HepG2 (cell line): Measurements from ENCODE around the gene DCUN1D2. TPM values are rescaled to one million over a fixed set of nuclear protein-coding genes. Genes with fewer than 3 reads are reported as not detected.

Experiments
- CENPX ChIP-seq: sonication (generic); formaldehyde crosslinking; IDR thresholded peaks from 2 replicates; pipeline ENCODE4 v1.9.0; 2021; ENCODE audit warnings: mild to moderate bottlenecking, missing genetic modification reagents, moderate library complexity
- FLYWCH1 ChIP-seq: sonication (generic); formaldehyde crosslinking; IDR thresholded peaks from 2 replicates; pipeline ENCODE4 v1.8.1; 2023; ENCODE audit warnings: mild to moderate bottlenecking, missing genetic modification reagents
- FOXK1 ChIP-seq: sonication (generic); formaldehyde crosslinking; IDR thresholded peaks from 2 replicates; pipeline ENCODE4 v1.4.0; 2020; ENCODE audit warnings: low read depth, missing genetic modification reagents, borderline replicate concordance
- HHEX ChIP-seq: IDR thresholded peaks from 2 replicates; pipeline ENCODE4 v1.6.1; 2016; ENCODE audit warnings: control low read depth
- KDM3A ChIP-seq: IDR thresholded peaks from 2 replicates; pipeline ENCODE4 v1.6.1; 2018; ENCODE audit warnings: low read depth, missing compliant biosample characterization
- KDM6A ChIP-seq: IDR thresholded peaks from 2 replicates; pipeline ENCODE4 v1.6.1; 2016; ENCODE audit warnings: low read depth
- KLF11 ChIP-seq: IDR thresholded peaks from 2 replicates; pipeline ENCODE4 v1.6.1; 2016; ENCODE audit warnings: missing compliant biosample characterization
- MAFG ChIP-seq: sonication (generic); formaldehyde crosslinking; IDR thresholded peaks from 2 replicates; pipeline ENCODE4 v1.5.1; 2020; ENCODE audit warnings: mild to moderate bottlenecking, missing genetic modification reagents
- NRL ChIP-seq: sonication (generic); formaldehyde crosslinking; IDR thresholded peaks from 2 replicates; pipeline ENCODE4 v1.5.0; 2020; ENCODE audit warnings: missing genetic modification reagents, mild to moderate bottlenecking, moderate library complexity, borderline replicate concordance
- POGK ChIP-seq: sonication (generic); formaldehyde crosslinking; conservative IDR thresholded peaks from 2 replicates; pipeline ENCODE4 v1.8.0; 2022; ENCODE audit warnings: mild to moderate bottlenecking, moderate library complexity, missing genetic modification reagents
- RARA ChIP-seq: IDR thresholded peaks from 2 replicates; pipeline ENCODE4 v1.6.1; 2016; ENCODE audit warnings: missing genetic modification reagents, missing compliant biosample characterization
- XRCC5 ChIP-seq: fragments of 200-400 bp; formaldehyde crosslinking; optimal IDR thresholded peaks from 2 replicates; pipeline ENCODE3; 2017; ENCODE audit warnings: mild to moderate bottlenecking, low read length
- ZBTB7B ChIP-seq: sonication (generic); formaldehyde crosslinking; IDR thresholded peaks from 2 replicates; pipeline ENCODE4 v1.4.0; 2020; ENCODE audit warnings: missing genetic modification reagents
- ZFP36L2 ChIP-seq: sonication (generic); formaldehyde crosslinking; IDR thresholded peaks from 2 replicates; pipeline ENCODE4 v1.4.0; 2020; ENCODE audit warnings: missing genetic modification reagents
- ZGPAT ChIP-seq: IDR thresholded peaks from 2 replicates; pipeline ENCODE4 v1.6.1; 2016; ENCODE audit warnings: mild to moderate bottlenecking
- ZMYM2 ChIP-seq: sonication (generic); formaldehyde crosslinking; IDR thresholded peaks from 2 replicates; pipeline ENCODE4 v1.8.0; 2022; ENCODE audit warnings: mild to moderate bottlenecking, missing genetic modification reagents
- ZNF326 ChIP-seq: sonication (generic); formaldehyde crosslinking; IDR thresholded peaks from 2 replicates; pipeline ENCODE4 v1.4.0; 2020; ENCODE audit warnings: missing genetic modification reagents, borderline replicate concordance
- ZNF331 ChIP-seq: sonication (generic); formaldehyde crosslinking; IDR thresholded peaks from 2 replicates; pipeline ENCODE4 v1.4.0; 2020; ENCODE audit warnings: missing genetic modification reagents
- ZNF337 ChIP-seq: sonication (generic); formaldehyde crosslinking; IDR thresholded peaks from 2 replicates; pipeline ENCODE4 v1.5.1; 2020; ENCODE audit warnings: missing genetic modification reagents, low read depth, mild to moderate bottlenecking, borderline replicate concordance
- ZNF574 ChIP-seq: sonication (generic); formaldehyde crosslinking; IDR thresholded peaks from 2 replicates; pipeline ENCODE4 v1.4.0; 2020; ENCODE audit warnings: missing genetic modification reagents
- ZNF704 ChIP-seq: sonication (generic); formaldehyde crosslinking; IDR thresholded peaks from 2 replicates; pipeline ENCODE4 v1.8.1; 2023; ENCODE audit warnings: mild to moderate bottlenecking, inconsistent platforms, moderate library complexity, missing genetic modification reagents, borderline replicate concordance
- ZNF883 ChIP-seq: sonication (generic); formaldehyde crosslinking; IDR thresholded peaks from 2 replicates; pipeline ENCODE4 v1.5.1; 2020; ENCODE audit warnings: mild to moderate bottlenecking, missing genetic modification reagents; ENCODE audit errors: not compliant biosample characterization
- ZZZ3 ChIP-seq: sonication (generic); formaldehyde crosslinking; IDR thresholded peaks from 2 replicates; pipeline ENCODE4 v1.4.0; 2020; ENCODE audit warnings: missing genetic modification reagents, mild to moderate bottlenecking, borderline replicate concordance
- polyA plus RNA-seq, 8 experiments: library from polyadenylated mRNA; depleted of rRNA in 3 of 8; stranded (reverse) in 7 of 8; unstranded in 1 of 8; fragments of >200 nt; fragmentation: Illumina TruSeq in 4 of 8; extraction: Trizol in 4 of 8; gene quantifications; 2 replicates each; pipeline versions ENCODE4 v1.2.1 to v1.2.3, GENCODE V29; 2011 to 2016; ENCODE audit warnings: low read depth in 4 of 8, missing spikeins in 1 of 8, mixed read lengths in 1 of 8; ENCODE audit not compliant: insufficient read depth in 1 of 8
- total RNA-seq, 5 experiments: library from RNA; depleted of rRNA; stranded (reverse); fragments of >200 nt; fragmentation: Illumina TruSeq; extraction: Trizol; gene quantifications; 2 replicates each; pipeline ENCODE4 v1.2.3, GENCODE V29; 2016; ENCODE audit warnings: low read depth in 1 of 5

Gene DCUN1D2
- total and polyA plus RNA-seq, 2 of the 13 experiments (the other 11 are each of a cell fraction or from before 2014, with no cell fraction given), result 9.1 to 9.6 TPM

- TF ChIP-seq ZNF331 (CRISPR knock-in tag) (0 out of 2 replicates have a peak, but pooled peaks have one; percentile 62), RARA (CRISPR knock-in tag) (no peak), HHEX (CRISPR knock-in tag) (no peak), ZNF326 (no peak), NRL (no peak), FLYWCH1 (CRISPR knock-in tag) (no peak), ZNF574 (CRISPR knock-in tag) (peak; percentile 48; the same call in 1 of the 2 replicates), ZNF337 (CRISPR knock-in tag) (no peak), KDM3A (0 out of 2 replicates have a peak, but pooled peaks have one; percentile 30), ZBTB7B (CRISPR knock-in tag) (no peak; the same call in 1 of the 2 replicates), ZGPAT (CRISPR knock-in tag) (0 out of 2 replicates have a peak, but pooled peaks have one; percentile 54), KLF11 (CRISPR knock-in tag) (no peak), ZMYM2 (peak; percentile 97), POGK (CRISPR knock-in tag) (no peak), KDM6A (CRISPR knock-in tag) (no peak), ZNF704 (no peak; the same call in 1 of the 2 replicates), XRCC5 (no peak), ZFP36L2 (CRISPR knock-in tag) (no peak), FOXK1 (CRISPR knock-in tag) (no peak), MAFG (CRISPR knock-in tag) (no peak), CENPX (no peak), ZNF883 (CRISPR knock-in tag) (no peak), ZZZ3 (no peak)
Observed at GRCh38 chr13:113437408-113438010, 53.0 kb downstream of the DCUN1D2 start (continued).
